NT2/D1 (cell line): ENCODE results near the gene CCDC149.

Experiments
- SUZ12 ChIP-seq: IDR thresholded peaks from 2 replicates; pipeline ENCODE4 v1.6.1; 2011; ENCODE audit not compliant: insufficient read length, insufficient read depth; ENCODE audit errors: extremely low read depth
- ZNF274 ChIP-seq: IDR thresholded peaks from 2 replicates; pipeline ENCODE4 v1.6.1; 2011; ENCODE audit warnings: mild to moderate bottlenecking, low read depth, low read length

DNA sequence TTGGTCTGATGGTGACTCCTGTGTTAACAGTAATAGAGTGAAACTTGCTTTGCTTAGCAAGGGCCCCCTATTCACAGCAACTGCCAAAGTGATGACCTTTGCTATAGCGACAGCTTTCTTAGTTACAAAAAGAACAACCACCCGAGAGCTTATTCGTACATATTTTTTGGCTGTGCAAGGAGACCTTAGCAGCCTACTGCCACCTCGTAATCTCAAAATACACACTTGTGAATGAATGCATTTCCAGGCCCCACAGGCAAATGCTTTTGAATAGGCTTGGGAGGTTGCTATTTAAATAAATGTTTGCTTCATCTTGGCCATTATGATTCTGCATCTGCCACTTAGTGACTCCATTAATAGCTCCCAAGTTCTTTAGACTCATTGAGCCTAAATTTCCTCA lies 47.4 kb downstream of the CCDC149 start:
- TF ChIP-seq ZNF274 (no peak), SUZ12 (no peak)
